C1 segment of cervical spinal cord (tissue), 14 donors: ENCODE data around the gene GCC2.
A peak's percentile ranks its signal among the peaks of the same experiment; 100 is the strongest.
"Not testable (repeated sequence)": the region's sequence is repeated elsewhere in the genome, so short reads cannot be mapped to it uniquely, and the experiment has no call there.

Source experiments
- DNase-seq, 14 donors: peaks; one replicate each; lab custom pipeline; 2025; lab: John Stamatoyannopoulos, UW

Gene GCC2, protein sequence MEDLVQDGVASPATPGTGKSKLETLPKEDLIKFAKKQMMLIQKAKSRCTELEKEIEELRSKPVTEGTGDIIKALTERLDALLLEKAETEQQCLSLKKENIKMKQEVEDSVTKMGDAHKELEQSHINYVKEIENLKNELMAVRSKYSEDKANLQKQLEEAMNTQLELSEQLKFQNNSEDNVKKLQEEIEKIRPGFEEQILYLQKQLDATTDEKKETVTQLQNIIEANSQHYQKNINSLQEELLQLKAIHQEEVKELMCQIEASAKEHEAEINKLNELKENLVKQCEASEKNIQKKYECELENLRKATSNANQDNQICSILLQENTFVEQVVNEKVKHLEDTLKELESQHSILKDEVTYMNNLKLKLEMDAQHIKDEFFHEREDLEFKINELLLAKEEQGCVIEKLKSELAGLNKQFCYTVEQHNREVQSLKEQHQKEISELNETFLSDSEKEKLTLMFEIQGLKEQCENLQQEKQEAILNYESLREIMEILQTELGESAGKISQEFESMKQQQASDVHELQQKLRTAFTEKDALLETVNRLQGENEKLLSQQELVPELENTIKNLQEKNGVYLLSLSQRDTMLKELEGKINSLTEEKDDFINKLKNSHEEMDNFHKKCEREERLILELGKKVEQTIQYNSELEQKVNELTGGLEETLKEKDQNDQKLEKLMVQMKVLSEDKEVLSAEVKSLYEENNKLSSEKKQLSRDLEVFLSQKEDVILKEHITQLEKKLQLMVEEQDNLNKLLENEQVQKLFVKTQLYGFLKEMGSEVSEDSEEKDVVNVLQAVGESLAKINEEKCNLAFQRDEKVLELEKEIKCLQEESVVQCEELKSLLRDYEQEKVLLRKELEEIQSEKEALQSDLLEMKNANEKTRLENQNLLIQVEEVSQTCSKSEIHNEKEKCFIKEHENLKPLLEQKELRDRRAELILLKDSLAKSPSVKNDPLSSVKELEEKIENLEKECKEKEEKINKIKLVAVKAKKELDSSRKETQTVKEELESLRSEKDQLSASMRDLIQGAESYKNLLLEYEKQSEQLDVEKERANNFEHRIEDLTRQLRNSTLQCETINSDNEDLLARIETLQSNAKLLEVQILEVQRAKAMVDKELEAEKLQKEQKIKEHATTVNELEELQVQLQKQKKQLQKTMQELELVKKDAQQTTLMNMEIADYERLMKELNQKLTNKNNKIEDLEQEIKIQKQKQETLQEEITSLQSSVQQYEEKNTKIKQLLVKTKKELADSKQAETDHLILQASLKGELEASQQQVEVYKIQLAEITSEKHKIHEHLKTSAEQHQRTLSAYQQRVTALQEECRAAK (N-terminal part only)

GRCh38 chr2:108448678-108449409, at the start of gene GCC2:
TSS of gene GCC2 (plus strand) at chr2:108449206. CDS start at chr2:108449275, 69 bp downstream.
- peak; percentile 36 to 93 (median 84) for DNase-seq

- no peak for DNase-seq
Observed at GRCh38 chr2:108399479-108399878, 49.5 kb upstream of the GCC2 start.

- no peak for DNase-seq
Observed at GRCh38 chr2:108401800-108402199, 47.2 kb upstream of the GCC2 start.

DNA sequence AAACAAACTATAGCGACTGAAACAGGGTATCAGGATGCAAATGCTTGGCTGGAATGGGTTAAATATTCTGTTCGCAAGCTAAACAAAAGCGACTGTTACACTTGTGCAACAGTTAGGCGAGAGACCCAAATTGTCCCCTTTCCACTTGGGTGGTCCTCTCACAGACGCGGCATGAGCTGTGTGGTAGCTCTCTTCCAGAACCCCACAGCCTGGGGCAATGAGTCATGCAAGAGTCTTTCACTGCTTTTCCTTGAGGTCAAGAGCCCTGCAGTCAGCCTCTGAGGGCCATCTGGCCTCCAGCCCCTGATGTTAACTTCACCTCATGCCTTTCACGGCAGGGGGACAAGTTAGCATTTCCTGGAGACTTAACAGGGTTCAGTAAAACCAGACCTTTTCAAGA, 45.5 kb upstream of the GCC2 start:
- DNase-seq, result no peak

GRCh38 chr2:108404784-108405397, 44.1 kb upstream of the GCC2 start:
- DNase-seq, result no peak

DNA sequence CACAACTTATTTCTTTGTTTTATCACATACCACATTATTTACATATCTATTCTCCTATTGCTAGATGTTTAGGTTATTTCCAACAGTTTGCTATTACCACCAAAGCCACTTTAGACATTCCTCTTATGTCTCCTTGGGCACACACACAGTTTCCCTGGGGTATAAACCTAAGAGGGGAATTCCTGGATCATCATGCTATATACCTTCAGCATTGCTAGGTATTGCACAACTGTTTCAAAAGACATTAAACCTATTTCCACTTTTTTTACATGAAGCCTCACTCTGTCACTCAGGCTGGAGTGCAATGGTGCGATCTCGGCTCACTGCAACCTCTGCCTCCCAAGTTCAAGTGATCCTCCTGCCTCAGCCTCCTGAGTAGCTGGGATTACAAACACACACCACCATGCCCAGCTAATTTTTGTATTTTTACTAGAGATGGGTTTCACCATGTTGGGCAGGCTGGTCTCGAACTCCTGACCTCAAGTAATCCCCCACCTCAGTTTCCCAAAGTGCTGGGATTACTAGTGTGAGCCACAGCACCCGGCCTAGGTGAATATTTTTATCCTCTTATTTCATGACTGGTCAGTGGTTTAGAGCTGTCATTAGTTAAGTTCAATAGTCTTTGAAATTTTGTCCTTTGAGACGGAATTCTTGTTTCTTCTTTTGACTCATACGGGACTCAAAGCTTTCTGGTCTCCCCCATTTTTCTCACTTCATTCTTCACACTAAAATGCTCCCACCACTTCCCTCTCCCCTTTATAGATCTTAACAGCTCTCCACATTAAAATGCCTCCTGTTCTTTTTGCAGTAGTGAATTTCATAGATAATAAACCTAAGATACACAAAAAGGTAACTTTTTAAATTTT, 40.9 kb upstream of the GCC2 start:
- DNase-seq, result no peak

DNA sequence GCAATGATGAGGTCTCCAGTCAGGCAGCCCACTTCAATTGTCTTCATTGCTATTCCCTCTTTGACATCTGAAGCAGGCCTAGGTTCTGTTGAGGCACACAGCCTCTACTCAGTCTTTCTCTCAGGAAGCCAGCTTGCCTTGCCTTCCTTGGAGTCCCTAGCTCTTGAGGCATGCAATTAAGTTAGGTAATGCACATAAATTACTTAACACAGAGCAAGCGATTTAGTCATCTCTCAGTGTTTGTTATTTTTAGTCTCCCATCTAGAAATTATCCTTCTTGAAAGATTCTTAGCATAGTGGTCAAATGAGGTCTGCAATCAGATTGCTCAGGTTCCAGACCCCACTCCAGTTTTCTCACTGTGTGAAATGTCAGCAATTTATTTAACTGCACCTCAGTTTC, 39.2 kb upstream of the GCC2 start:
- no peak for DNase-seq

GRCh38 chr2:108412995-108413710, 35.9 kb upstream of the GCC2 start:
- no peak for DNase-seq

DNA sequence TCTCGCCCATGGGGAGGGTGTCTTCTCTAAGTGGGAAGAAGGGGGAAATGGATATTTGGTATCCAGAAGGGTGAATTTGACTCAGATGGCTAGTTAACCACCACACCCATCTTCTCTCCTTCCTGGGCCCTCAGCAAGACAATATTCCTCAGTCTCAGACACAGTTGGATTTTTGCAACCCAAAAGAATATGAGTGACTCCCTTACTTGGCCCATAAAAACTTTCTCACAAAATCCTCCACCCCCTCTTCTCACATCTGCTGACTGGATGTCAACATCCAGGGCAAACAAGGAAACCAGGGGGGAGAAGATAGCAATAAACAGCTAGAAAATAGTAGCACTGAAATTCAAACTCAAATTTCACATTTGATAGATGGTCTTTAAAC, 35.3 kb upstream of the GCC2 start:
- no peak for DNase-seq

DNA sequence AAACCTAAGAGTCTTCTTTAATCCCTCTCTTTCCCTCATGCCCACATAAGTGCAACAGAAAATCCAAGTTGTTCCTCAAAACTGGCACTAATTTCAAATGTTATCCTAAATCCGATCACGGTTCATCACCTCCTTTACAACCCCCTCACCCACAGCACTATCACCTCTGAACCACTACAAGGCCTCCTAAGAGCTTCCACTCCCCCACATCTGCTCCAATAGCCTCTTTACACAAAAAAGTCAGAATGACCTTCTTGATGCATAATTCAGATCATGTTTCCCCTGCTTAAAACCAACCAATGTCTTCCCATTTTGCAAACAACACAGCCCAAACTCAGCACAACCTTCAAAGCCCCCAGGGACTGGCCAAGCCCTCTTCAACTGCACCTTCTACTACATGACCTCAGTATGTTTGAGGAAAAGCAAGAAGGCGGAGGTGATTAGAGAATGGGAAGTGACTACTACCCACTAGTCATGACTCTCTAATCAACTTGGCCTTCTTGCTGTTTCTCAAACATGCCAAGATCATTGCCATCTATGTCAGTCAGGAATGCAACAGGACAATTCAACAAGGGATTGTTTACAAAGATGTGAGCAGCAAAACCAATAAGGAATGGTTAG, 34.6 kb upstream of the GCC2 start:
- DNase-seq, result no peak

DNA sequence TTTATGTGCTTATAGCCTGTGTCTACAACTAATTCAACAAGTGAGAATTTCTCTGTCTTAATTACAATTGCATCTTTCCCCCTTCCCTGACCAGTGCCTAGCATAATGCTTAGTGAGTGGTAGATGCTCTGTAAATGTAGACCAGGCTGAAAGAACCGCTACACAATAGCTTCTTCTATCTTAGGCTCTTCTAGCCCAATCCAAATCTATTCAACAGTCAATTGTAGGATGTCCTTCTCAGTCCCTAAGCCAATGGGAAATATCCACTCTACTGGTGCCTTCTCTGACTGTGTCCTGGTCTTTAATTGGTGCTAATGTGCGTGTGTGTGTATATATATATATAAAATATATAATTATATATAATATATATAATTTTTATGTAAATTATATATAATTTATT, 34.1 kb upstream of the GCC2 start:
- no peak for DNase-seq

- no peak for DNase-seq
Observed at GRCh38 chr2:108417254-108417653, 31.8 kb upstream of the GCC2 start.

DNA sequence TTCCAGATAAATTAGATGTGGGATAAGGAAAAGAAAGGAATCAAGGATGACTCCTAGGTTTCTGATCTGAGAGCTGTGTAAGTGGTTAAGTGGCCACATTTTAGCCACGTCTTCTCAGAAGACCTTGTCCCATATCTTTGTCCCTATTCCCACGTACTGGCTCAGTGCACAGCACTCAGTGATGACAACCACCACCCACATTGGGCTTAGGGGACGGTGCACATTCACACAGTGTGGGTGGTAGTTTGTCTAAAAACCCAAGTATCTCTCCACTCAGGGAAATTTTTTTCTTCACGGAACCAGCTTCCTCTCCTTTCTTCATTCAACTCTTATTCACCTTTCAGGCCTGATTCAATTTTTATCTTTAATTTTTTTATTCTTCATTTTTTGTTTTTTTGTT, 30.6 kb upstream of the GCC2 start:
- DNase-seq, result no peak

DNA sequence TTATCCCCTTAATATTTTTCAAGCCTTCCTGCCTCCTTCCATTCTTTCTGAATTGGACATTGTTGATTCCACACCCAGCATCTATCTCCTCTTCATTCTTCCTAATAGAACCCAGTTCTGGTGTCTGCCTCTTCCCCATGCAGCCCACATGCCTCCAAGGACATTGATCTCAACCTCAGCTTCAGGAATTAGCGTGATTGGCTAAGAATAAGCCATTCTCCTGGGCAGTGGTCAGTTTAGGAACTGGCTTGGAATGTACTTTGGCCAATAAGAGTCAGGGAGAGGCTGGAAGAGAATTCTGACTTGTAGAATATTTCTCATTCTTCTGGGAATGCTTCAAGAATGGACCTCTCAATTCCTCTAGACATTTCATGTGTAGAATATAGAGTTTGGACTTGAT, 25.9 kb upstream of the GCC2 start:
- no peak for DNase-seq

GRCh38 chr2:108423502-108424251, 25.3 kb upstream of the GCC2 start:
- DNase-seq, result no peak

GRCh38 chr2:108428286-108429009, 20.6 kb upstream of the GCC2 start:
- DNase-seq, result no peak

- DNase-seq, result not testable (repeated sequence)
Observed at GRCh38 chr2:108435578-108435977, 13.4 kb upstream of the GCC2 start.
